Adipose tissue (tissue), 3 donors: ENCODE measurements around the gene AUH. TPM values are rescaled to one million over a fixed set of nuclear protein-coding genes. Genes with fewer than 3 reads are reported as not detected.
"Not testable (repeated sequence)": the region's sequence is repeated elsewhere in the genome, so short reads cannot be mapped to it uniquely, and the experiment has no call there.

ENCODE experiments used
- H3K27ac ChIP-seq: one replicate; pipeline ENCODE4 v1.5.1; 2013; ENCODE audit warnings: low read depth, low read length
- WGBS, 3 donors: extraction: QIAGEN DNeasy Blood & Tissue Kit; methylation state at CpG; one replicate each; pipeline ENCODE4 v1.1.7; 2013; 5-methylcytosine and 5-hydroxymethylcytosine counted together
- polyA plus RNA-seq, 3 donors: library from polyadenylated mRNA; stranded (reverse); fragments of 200-250 nt; gene quantifications; one replicate each; pipeline ENCODE4 v1.2.3, GENCODE V29; 2013
- donor health status: healthy with polysubstance abuse.
- donor health status: Bipolar disorder and iron deficiency.
- donor health status: healthy.

AUH gene
- polyA plus RNA-seq, result 10 to 100 TPM; 12.8 to 20.2 (median 19.5) TPM

DNA sequence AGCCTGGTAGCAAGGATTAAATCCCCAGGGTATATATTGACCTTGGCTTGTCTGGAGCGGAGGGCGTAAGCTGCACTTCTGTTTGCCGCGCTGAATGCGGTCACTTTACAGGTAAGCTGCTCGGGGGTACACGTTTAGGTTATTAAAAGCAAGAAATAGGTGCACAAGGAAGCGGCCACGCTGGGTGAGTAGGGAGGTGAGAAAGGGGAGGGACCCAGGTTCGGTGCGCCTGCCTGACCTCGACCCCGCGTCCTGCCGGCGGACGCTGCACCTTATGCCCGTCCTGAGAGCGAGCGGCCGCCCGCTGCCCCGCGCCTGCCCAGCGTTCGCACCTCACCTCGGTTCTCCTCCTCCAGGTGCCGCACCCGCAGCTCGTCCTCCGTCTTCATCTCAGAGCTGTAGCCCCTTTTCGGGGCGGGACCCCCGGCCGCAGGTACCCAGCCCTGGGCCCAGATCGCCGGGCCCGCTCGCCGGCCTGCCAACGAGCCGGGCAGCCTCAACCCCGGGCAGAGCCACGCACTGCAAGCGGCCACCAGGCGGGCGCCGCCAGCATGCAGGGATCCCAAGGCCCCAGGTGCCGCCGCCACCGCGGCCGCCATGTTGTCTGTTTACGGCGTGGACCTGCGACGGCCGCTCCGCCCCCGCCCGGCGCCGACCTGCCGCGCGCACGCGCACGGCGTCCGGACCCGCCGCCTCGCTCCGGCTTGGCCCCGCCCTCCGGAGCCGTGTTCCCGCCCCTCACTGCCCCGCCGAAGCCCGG is at the start of gene AUH:
TSS of gene AUH (minus strand) at position 628 of the 760 bp plus-strand sequence. CDS start at position 599, 29 bp downstream.
- 0% methylated on average over 70 to 82 of the region's 82 CpGs for WGBS, 3 donors

DNA sequence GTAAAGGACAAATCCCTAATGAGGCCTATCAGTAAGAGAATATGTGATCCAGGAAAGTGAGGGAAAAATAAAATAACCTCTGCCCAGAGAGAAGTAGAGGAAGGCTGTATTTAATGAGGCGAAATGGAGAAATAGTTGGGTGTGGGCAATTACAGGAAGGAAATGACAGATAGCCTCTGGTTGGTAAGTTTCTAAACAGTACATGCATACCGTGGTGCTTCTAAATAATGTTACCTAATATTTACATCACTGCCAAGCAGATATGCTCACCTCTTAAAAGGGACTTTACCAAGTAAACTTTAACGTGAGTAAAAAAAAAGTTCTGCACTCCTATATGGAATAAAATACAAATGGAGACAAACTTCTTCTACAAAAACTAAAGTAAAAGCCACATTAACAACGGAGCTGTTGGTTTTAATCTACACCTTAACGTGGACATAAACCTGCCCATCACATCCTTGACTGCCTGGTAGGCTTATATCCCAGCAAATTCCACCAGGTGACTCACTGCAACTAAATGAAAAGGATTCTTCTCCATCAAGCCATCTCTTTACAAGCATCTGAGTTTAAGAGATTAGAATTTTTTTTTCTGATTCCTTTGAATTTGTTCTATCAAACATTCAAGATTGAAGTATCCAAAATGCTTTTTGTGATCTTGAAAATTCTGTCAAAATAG is 49.5 kb upstream of the AUH start:
- WGBS, 3 donors, result 40 to 54% (median 41%) methylated on average over 5 of the region's 5 CpGs
- H3K27ac ChIP-seq, result no peak overlapping the region

More for the DNA sequence above, at the start of gene AUH:
- H3K27ac ChIP-seq, result no peak within 1 kb of the TSS

DNA sequence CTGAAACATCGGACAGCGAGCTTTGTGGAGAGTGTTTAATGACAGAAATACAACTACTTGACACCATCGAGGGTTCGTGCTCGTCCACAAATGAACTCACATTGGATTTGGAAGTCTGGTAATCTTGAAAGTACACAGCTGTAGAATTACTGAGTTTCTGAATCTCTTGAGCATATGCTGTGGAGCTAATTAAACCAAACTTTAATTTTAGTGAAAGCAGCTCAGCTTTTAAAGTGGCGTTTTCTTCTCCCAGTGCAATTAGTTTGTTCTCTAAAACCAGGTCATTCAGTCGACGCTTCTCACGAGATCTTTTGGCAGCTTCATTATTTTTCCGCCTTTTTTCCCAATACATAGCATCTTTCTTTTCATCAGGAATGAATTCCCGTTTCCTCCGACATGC is 48.4 kb upstream of the AUH start:
- no peak overlapping the region for H3K27ac ChIP-seq
- WGBS, 3 donors, result 93 to 95% (median 95%) methylated on average over 12 of the region's 12 CpGs

GRCh38 chr9:91408475-91408874 is 46.8 kb upstream of the AUH start:
- 92 to 100% (median 95%) methylated on average over 1 of the region's 1 CpG for WGBS, 3 donors
- H3K27ac ChIP-seq, result no peak overlapping the region

GRCh38 chr9:91407580-91408318 is 46.0 kb upstream of the AUH start:
- H3K27ac ChIP-seq, result no peak overlapping the region
- 73 to 92% (median 73%) methylated on average over 12 of the region's 12 CpGs for WGBS, 3 donors

DNA sequence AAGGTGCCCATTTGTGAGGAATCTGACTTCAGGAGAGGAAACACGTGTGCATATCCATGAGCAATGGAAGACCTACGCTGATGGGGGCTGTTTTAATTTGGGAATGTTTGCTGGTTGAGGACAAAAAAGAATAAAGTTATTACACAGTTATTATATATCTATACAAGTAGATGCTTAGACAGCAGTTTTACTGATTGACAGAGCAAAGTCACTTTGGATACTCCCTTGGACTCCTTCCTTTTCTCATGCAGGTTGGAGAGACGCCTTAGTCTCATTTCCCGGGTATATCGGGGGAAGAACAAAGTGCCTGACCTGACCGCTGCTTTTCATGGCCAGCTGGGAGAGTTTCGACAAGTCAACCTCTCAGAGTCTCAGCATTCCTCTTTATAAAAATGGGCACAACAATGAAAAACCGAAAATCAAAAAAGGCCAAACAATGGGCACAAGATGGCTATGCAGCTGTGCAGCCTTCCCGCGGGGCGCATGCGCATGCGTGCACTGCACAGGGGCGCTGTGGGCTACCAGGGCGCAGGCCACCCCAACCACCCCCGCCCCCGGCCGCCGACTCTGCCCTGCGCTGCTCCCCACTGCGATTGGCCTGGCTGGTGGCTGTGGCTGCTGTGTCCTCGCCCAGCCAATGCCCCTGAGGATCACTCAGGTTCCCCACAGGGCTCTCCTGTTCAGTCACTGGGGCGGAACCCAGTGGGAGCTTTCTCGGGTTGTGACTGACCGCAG is 43.8 kb upstream of the AUH start:
- 96 to 97% (median 97%) methylated on average over 25 of the region's 25 CpGs for WGBS, 3 donors
- H3K27ac ChIP-seq, result no peak overlapping the region

- H3K27ac ChIP-seq, result no peak overlapping the region
- 70 to 83% (median 73%) methylated on average over 14 of the region's 14 CpGs for whole genome bisulfite sequencing, 3 donors
These were observed 42.2 kb upstream of the AUH start for GRCh38 chr9:91403665-91404543.

DNA sequence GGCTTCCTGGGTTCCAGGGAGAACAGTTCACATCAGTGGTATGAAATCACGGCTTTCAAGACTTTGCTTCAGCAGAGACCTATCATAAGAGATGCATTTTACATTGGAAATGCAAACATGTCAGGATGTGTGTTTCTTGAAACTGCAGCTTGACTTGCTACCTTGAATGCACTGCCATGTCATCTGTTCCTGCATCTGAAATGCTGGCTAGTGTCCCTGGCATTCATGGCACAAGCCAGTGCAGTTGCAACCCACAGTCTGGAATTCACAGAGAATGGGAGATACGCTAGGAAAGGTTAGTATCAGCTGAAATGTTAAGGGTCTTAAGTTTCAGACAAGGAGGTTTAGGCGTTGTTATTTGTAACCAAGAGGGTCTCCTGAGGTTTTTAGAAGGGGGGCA is 37.2 kb upstream of the AUH start:
- 83 to 93% (median 86%) methylated on average over 3 of the region's 3 CpGs for WGBS, 3 donors
- H3K27ac ChIP-seq, result no peak overlapping the region

DNA sequence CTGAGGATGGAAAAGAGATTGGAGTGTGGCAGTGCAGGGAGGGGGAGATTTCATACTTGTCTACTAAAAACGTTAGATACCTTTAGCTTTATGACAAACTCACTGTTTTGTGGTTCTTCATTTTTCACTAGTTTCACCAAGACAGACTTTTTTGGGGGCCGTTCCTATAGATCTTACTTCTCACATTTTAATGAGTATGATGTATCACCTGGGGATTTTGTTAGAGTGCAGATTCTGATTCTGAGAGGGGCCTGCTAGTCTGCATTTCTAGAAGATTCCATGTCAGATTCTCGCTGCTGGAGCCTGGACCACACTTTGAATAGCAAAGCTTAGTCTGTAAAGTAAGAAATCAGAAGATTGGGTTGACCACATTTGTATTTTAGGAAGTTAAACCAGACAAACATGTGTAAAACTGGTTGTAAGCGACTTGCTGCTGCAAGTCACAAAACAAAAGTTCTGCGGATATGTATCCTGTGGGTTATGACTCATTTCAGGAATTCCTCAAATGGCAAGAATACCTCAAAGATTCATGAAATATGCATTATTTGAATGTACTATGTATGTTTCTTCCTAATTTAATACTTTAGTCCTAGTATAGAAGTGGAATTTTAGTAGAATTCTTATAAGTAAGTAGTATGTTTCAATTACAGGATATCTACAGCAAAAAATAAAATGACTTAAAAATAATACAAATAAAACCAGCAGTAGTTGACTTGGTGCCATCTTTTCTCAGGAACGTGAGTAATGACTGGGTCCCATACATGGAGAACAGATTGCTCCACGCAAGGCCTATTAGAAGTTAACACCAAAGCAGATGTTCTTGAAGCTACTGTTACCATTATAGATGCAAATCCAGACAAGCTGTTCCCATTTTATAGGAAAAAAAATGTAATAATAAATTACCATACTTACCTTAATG is 34.1 kb upstream of the AUH start:
- 52 to 80% (median 64%) methylated on average over 7 of the region's 7 CpGs for WGBS, 3 donors
- H3K27ac ChIP-seq, result no peak overlapping the region

GRCh38 chr9:91395106-91395552 is 33.4 kb upstream of the AUH start:
- WGBS, 3 donors, result 56 to 81% (median 57%) methylated on average over 4 of the region's 4 CpGs
- H3K27ac ChIP-seq, result no peak overlapping the region

DNA sequence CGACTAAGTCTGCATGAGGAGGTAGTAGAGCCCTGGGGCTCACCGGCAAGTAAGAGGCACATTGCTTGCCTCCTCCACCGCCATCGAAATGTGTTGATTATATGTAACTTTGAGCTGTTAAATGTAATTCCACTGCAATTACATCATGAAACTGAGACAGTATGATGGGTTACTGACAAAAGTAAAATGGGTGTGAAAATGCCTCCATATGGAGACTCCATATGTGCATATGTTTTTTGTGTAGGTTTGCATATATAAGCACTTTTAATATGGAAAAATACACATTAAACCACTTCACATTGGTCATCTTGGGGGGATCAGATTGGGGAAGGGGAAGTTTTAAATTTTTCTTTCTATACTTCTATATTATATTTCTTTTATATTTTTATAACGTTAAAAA is 32.1 kb upstream of the AUH start:
- no peak overlapping the region for H3K27ac ChIP-seq
- 97 to 98% (median 98%) methylated on average over 5 of the region's 5 CpGs for WGBS, 3 donors

DNA sequence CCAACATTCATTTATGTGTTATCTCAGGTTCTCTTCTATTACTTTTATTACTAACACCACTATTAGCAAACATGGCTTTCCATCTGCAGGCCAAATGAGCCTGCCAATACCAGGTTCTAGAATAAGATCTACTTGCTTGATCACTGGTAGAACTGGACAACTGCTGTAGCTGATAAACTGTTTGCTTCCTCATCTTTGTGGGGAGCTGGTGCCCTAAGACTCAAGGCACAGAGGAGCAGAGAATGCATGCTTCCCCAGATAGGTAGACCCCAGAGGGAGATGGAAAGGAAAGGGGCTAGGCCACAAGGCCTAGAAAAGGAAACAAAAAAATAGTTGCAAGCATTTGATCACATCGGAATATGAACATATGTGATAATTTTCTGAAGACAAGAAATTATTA is 30.7 kb upstream of the AUH start:
- H3K27ac ChIP-seq, result no peak overlapping the region
- 60 to 92% (median 63%) methylated on average over 1 of the region's 1 CpG for WGBS, 3 donors

GRCh38 chr9:91391818-91392217 is 30.1 kb upstream of the AUH start:
- H3K27ac ChIP-seq, result no peak overlapping the region
- 63 to 91% (median 89%) methylated on average over 2 of the region's 2 CpGs for WGBS, 3 donors

- no peak overlapping the region for H3K27ac ChIP-seq
- 57 to 67% (median 60%) methylated on average over 5 of the region's 5 CpGs for WGBS, 3 donors
These were observed 29.7 kb upstream of the AUH start for GRCh38 chr9:91391412-91391811.

DNA sequence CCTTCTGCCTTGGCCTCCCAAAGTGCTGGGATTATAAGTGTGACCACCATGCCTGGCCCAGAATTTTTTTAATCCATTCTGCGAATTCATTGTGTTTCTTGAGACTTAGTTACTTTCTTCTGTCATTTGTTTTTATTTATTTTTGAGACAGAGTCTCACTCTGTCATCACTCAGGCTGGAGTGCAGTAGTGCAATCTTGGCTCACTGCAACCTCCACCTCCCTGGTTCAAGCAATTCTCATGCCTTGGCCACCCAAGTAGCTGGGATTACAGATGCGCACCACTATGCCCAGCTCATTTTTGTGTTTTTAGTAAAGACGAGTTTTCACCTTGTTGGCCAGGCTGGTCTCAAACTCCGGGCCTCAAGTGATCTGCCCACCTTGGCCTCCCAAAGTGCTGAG is 28.0 kb upstream of the AUH start:
- 94 to 96% (median 95%) methylated on average over 4 of the region's 4 CpGs for WGBS, 3 donors
- H3K27ac ChIP-seq, result not testable (repeated sequence)

GRCh38 chr9:91386765-91387164 is 25.0 kb upstream of the AUH start:
- H3K27ac ChIP-seq, result no peak overlapping the region

DNA sequence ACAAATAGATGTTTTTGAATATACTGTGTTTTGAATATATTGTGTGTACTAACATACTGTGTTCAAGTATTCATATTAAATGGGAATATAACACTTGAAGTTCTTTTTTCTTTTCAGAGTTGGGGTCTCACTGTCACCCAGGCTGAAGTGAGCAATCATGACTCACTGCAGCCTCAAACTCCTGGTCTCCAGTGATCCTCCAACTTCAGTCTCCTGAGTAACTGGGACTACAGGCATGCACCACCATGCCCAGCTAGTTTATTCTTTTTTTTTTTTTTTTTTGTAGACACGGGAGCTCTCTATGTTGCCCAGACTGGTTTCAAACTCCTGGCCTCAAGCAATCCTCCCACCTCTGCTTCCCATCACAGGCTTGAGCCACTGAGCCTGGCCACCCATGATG is 23.2 kb upstream of the AUH start:
- 72 to 78% (median 75%) methylated on average over 1 of the region's 1 CpG for WGBS, 3 donors
- no peak overlapping the region for H3K27ac ChIP-seq
